Dedifferentiated amniotic fluid mesenchymal stem cell (primary cell): ENCODE results near the gene ILK.

Source experiments
- DNase-seq: peaks from one replicate; pipeline ENCODE4 v3.0.0-alpha.2; 2016; ENCODE audit errors: extremely low spot score

The ILK gene

GRCh38 chr11:6606471-6607189 is 3.1 kb downstream of the ILK start:
- peak; percentile 92 for DNase-seq

GRCh38 chr11:6607190-6607795 is 3.7 kb downstream of the ILK start:
- DNase-seq = no peak

DNA sequence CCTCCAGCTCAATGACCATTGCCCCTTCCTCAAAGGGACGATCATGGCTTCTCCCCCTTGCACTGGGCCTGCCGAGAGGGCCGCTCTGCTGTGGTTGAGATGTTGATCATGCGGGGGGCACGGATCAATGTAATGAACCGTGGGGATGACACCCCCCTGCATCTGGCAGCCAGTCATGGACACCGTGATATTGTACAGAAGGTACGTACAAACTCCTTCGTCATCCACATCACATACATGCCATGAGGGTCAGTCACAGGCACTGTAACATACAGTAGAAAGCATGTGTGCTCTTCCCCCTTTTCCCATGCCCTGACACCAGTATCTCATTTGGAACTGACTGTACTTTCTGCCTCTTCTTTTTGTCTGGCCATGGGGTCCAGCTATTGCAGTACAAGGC is 4.4 kb downstream of the ILK start:
- no peak for DNase-seq

GRCh38 chr11:6608726-6609501 is 5.3 kb downstream of the ILK start:
- no peak for DNase-seq

- no peak for DNase-seq
These were observed 6.0 kb downstream of the ILK start for GRCh38 chr11:6609502-6610015.

DNA sequence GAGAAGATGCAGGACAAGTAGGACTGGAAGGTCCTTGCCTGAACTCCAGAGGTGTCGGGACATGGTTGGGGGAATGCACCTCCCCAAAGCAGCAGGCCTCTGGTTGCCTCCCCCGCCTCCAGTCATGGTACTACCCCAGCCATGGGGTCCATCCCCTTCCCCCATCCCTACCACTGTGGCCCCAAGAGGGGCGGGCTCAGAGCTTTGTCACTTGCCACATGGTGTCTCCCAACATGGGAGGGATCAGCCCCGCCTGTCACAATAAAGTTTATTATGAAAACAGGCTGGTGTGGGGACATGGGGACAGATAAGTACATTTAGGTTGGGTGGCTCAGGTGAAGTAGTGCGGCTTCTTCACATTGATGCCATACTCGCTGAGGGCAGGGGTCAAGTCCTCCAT is 7.0 kb downstream of the ILK start:
- no peak for DNase-seq

DNA sequence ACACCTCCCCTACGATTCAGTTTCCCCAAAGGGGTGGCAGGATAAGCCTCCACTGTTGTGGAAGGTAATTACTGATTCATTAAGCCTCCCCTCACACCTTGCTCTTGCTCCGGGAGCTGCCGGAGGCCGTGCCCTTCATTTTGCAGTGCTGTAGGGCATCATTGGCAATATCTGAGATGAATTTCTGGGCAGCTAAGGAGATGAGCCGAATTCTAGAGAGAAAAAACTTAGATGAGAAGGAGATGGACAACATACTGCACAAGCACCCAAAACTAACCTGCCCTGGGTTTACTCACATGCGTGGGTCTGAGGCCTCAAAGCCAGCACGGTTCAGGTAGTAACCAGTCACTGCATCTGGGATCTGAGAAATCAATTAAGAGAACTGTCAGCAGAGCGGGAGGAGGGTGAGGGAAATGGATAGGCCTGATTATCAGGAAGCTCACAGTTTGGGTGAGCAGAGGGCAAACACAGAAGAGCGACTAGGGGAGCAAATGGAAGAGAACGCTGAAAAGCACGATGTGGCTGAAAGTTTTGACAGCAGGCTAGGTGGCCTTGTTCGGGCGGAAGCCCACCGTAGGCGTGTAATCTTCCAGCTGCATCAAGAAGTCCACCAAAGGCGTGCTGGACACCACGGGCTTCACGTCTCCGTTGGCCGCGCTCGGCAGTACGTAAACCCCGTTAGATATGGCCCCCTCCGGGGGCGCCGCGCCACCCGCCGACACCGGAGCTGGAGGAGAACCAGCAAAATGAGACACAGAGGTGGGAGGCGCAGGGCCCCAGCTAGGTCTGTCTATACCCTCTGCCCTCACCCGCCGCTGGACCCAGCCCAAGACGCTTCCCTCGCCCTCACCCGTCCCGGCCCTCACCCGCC is 7.8 kb downstream of the ILK start:
- no peak for DNase-seq

DNA sequence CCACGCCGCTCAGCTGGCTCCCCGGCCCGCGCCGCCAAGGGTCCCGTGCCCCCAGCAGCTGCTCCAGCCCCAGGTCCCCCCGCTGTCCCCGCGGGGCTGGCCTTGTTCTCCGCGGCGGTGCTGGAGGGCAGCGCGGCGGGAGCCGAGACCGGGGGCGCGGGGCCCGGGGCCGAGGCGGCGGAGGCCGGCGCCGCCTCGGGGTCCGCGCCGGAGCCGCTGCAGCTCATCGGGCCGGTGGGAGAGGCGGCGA is 8.3 kb downstream of the ILK start:
- no peak for DNase-seq

DNA sequence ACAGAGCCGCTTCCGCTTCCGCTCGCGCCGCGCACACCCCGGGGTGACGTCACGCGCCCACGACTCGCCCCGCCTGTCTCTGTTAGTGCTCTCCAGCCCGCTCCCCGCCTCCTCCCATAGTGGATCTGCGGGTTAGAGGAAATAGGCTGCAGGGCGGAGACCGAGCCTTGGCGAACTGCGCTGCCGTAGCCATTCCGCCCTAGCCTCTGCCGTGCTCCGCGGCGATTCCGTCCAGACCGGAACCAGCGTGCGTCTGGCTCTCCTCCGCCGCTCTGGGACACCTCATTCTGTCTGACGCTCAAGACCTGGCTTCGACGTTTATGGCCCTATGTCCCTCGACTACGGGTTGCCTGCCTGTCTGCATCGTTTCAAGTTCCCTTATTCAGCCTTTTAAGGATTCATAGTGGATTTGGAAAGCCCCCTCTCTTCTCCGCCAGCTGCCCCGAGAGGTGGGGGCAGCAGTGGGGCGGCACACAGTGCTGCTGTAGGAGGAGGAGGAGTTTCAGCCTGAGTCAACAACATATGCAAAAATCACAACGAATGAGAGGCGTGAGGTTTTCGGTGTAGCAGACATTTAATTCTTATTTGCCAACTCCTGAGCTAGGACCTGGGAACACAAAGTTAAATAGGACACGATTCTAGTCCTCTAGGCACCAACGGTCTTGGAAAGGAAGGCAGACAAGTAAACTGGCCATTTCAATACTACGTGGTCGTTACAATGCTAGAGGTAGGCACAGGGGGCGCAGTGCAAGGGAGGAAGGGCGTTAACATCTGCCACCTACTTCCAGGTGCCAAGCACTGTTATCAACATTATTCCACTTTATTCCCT is 8.9 kb downstream of the ILK start, which contains the start of gene TAF10:
TAF10 (minus strand) TSS at position 4 of the 829 bp plus-strand sequence. CDS start 27 bp downstream, outside the sequence.
- DNase-seq = peak; percentile 96

DNA sequence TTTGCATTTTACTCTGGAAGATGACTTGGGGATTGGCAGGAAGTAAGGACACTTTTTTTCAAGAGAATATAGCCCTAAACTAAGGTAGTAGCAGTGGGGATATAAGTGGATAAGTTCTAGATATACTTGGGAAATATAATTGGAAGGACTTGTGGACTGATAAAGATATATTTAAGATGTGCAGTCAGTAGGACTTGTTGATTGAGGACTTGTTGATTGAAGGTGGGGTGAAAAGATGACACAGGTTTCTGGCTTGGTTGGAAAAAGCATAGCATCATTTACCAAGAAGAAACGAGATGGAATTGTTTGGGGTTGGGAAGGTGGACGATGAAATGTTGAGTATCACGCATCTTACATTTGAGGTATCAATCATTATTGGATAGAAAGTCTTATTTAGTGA is 9.9 kb downstream of the ILK start:
- no peak for DNase-seq

GRCh38 chr11:6614446-6614845 is 10.9 kb downstream of the ILK start:
- DNase-seq = no peak

- DNase-seq = no peak
These were observed 11.5 kb downstream of the ILK start for GRCh38 chr11:6615046-6615445.

GRCh38 chr11:6615882-6616585 is 12.5 kb downstream of the ILK start:
- DNase-seq = no peak

DNA sequence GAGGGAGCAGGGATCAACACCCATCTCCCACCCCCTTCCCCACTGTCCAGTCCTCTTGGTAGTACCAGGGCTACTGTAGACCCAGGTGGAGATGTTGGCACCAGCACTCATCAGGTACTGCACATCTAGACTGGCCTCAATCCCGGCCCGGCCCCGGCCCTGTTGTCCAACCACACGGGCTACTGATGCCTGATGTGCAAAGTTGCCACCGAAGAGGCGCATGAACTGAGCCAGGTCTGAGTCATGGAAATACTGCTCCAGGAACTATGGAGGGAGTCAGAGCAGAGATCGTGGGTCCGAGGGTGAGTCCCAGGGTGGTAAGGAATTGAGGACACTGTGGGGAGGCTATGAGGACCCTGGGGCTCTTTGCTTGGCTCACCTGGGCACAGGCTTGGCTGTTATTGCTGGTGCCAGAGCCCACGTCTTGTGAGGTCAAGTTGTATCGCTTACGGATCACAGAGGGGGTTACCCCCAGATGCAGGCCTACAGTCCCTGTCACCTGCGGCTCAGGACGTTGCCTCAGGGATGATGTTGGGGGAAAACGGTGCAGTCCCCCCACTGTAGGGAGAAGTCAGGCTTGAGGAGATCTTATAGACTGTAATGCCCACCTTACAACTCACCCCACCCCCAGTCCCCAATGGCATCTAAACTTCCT is 13.1 kb downstream of the ILK start:
- DNase-seq = no peak

GRCh38 chr11:6617315-6617781 is 13.8 kb downstream of the ILK start:
- DNase-seq = no peak

DNA sequence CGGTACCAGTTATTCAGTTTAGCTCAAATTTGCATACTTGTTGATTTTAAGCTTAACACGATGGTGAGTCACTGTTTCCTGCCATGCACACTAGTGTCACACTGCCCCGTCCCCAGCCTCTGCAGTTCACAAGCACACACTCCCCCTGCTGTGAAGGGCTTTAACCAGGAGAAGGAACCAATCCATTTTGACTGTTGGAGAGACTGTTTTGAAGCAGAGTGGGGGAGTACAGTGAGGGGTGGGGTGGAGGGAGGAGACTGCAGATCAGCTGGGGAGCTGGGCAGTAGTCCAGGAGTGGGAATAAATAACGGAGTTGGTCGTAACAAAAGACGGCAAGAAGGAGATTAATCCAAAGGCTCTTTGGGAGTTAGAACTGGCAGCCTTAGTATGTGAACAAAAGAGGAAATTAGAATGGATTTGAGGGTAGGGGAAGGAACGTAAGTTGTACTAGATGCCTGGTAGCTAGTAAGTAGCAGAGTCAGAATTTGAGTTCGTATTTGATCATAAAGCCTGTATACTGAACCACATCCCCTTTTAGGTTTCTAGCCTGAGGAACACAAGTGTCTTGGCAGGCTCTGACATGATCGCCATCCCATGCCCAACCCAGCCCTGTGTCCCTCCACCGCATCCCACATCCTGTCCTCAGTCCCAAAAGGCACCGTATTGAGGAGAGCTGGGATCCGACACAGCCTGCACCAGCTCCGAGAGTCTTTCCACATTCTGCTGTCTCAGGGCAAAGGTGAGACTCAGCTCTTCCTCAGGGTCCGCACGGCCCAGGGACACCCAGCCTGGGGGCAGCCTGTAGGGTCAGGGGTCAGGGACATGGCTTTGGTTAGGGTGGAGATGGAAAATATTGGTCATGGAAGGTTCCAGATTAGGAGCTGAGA is 14.8 kb downstream of the ILK start:
- DNase-seq = peak; percentile 67

- DNase-seq = peak; percentile 87
These were observed 15.6 kb downstream of the ILK start, which contains the start of gene TPP1 for GRCh38 chr11:6619004-6619745. TPP1 (minus strand) TSS chr11:6619422; CDS start chr11:6619400, 22 bp downstream.

GRCh38 chr11:6620636-6621035 is 17.1 kb downstream of the ILK start:
- DNase-seq = no peak
